ENCODE data around the gene CD226. TPM values are rescaled to one million over a fixed set of nuclear protein-coding genes. Genes with fewer than 3 reads are reported as not detected.

The CD226 gene
- total RNA-seq, 4 donors from 2014 or later = 0.72 to 5.2 (median 1.3) TPM

DNA sequence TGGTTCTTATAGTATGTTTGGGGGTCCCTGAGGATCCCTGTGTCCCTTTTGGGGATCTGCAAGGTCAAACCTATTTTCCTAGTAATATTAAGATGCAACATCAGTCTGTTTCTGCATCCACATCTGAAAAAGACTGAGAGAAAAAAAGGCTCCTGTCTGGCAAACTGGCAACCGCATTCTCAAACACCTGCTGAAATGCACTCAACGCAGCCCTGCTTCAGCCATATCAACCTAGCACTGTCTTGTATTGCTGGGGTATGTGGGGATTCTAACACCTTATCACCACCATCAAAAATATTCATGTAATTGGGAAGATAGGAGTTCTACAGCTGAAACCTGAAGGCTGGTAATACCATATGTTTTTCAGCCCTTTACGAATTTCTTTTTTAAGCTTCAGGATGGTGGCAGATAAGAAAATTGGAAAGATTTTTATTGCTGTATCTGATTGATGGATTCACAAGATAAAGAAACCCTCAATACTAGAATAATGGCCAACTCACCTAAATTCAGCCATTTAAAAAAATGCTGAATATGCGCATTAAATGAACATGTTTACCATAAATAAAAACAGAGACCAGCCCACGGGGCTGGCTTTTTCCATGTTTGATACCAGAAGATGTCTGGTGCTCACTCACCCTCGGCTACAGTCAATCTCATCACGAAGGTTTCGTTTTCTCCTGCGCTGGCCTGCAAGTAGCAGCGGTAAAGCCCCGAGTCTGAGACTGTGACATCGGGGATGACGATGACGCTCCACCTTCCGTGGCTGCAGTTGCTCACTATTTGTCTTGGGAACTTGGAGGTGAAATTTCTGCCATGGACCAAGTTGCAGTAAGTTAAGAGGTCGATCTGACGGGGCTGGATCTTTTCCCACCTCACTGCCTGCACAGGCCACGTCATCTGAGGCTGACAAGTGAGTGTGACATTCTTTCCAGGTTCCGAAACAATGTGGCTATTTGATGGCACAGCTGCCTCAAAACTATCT lies 52.3 kb downstream of the CD226 start:
- H3K27me3 ChIP-seq = no peaks in the 10 kb centered on the region
- H3K9me3 ChIP-seq = no peaks in the 10 kb centered on the region
- no peaks in the 10 kb centered on the region for H3K36me3 ChIP-seq
- H3K4me3 ChIP-seq = no peak overlapping the region
- intact Hi-C loops (cut with DNase I) = no loop called here
- 78 to 86% methylated on average over 19 of the region's 19 CpGs for WGBS, 2 donors
- no peaks in the 10 kb centered on the region for H3K4me1 ChIP-seq
- H3K27ac ChIP-seq = no peak overlapping the region
- no peak for DNase-seq
- no peak for TF ChIP-seq POLR2A (IDR thresholded peaks at IDR 0.05)
- TF ChIP-seq, protein P1, sequence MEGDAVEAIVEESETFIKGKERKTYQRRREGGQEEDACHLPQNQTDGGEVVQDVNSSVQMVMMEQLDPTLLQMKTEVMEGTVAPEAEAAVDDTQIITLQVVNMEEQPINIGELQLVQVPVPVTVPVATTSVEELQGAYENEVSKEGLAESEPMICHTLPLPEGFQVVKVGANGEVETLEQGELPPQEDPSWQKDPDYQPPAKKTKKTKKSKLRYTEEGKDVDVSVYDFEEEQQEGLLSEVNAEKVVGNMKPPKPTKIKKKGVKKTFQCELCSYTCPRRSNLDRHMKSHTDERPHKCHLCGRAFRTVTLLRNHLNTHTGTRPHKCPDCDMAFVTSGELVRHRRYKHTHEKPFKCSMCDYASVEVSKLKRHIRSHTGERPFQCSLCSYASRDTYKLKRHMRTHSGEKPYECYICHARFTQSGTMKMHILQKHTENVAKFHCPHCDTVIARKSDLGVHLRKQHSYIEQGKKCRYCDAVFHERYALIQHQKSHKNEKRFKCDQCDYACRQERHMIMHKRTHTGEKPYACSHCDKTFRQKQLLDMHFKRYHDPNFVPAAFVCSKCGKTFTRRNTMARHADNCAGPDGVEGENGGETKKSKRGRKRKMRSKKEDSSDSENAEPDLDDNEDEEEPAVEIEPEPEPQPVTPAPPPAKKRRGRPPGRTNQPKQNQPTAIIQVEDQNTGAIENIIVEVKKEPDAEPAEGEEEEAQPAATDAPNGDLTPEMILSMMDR (IDR thresholded peaks at IDR 0.05) = no peak

DNA sequence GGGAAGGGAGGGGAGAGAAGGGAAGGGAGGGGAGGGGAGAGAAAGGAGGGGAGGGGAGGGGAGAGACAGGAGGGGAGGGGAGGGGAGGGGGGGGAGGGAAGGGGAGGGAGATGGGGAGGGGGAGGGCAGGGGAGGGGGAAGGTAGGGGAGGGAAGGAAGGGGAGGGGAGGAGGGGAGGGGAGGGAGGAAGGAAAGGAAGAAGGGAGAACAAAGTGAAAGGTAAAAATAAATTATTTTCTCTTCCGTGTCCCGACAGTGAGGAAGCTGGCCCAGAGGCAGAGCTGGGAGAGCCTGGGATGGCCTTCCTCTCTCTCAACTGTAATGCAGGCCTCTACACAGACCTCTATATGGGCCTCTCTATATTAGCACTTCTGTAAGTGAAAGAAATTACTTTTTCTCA lies 53.2 kb downstream of the CD226 start:
- Histone ChIP-seq H3K36me3 (no peaks in the 10 kb centered on the region), H3K27me3 (no peaks in the 10 kb centered on the region), H3K4me1 (no peaks in the 10 kb centered on the region), H3K27ac (no peak overlapping the region), H3K4me3 (no peak overlapping the region), H3K9me3 (no peaks in the 10 kb centered on the region)
- DNase-seq = no peak
- 81 to 88% methylated on average over 2 of the region's 2 CpGs for WGBS, 2 donors
- intact Hi-C loops (cut with DNase I) = no loop called here
- TF ChIP-seq POLR2A (IDR thresholded peaks at IDR 0.05) = no peak
- TF ChIP-seq, protein P1 (IDR thresholded peaks at IDR 0.05) = no peak

DNA sequence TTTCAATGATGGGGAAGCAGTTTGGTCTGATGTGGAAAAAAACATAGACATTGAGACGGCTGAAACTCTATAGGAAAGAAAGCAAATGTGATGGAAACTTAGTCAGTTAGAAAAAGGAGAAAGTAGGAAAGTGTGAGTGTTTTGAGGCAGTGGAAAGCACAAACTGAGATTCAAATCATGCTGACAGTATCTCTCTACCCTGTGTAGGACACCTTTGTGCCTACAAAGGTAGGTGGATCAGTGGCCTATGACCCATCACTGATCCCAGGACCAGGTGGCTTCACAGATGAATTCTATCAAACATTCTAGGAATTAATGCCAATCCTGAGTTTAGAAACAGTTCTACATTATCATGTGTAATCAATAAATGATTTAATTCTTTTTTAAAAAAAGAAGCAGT lies 57.1 kb downstream of the CD226 start:
- H3K4me3 ChIP-seq = no peak overlapping the region
- 81 to 94% methylated on average over 1 of the region's 1 CpG for WGBS, 2 donors
- intact Hi-C loops (cut with DNase I) = no loop called here

DNA sequence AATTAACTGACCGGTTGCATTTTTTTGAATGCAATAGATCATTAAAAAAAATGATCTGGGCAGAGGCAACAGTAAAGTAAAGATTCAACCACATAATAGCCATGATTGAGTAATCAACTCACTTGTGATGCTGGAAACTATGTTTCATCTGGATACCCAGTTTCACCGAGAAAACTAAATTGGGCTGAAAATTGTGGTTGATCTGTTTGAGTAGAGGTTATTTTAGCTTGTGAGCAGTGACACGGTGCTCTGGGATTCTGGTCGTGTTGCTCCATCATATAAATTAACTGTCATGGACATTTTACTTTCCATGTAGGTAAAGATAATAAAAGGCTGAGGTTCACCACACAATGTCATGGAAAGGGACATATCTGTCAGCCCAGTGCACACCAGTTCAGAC lies 58.7 kb downstream of the CD226 start:
- intact Hi-C loops (cut with DNase I) = no loop called here
- 73 to 84% methylated on average over 4 of the region's 4 CpGs for WGBS, 2 donors
- Histone ChIP-seq H3K4me1 (no peaks in the 10 kb centered on the region), H3K27ac (no peak overlapping the region), H3K4me3 (no peak overlapping the region), H3K27me3 (no peaks in the 10 kb centered on the region), H3K9me3 (no peaks in the 10 kb centered on the region), H3K36me3 (no peaks in the 10 kb centered on the region)
- DNase-seq = no peak
- TF ChIP-seq, protein P1 (IDR thresholded peaks at IDR 0.05) = no peak
- no peak for TF ChIP-seq POLR2A (IDR thresholded peaks at IDR 0.05)

More for the DNA sequence above, 57.1 kb downstream of the CD226 start:
- no peaks in the 10 kb centered on the region for H3K4me1 ChIP-seq
- no peak overlapping the region for H3K27ac ChIP-seq
- TF ChIP-seq, protein P1 (IDR thresholded peaks at IDR 0.05) = no peak
- TF ChIP-seq POLR2A (IDR thresholded peaks at IDR 0.05) = no peak
- H3K9me3 ChIP-seq = no peaks in the 10 kb centered on the region
- no peaks in the 10 kb centered on the region for H3K27me3 ChIP-seq
- no peak for DNase-seq
- no peaks in the 10 kb centered on the region for H3K36me3 ChIP-seq

DNA sequence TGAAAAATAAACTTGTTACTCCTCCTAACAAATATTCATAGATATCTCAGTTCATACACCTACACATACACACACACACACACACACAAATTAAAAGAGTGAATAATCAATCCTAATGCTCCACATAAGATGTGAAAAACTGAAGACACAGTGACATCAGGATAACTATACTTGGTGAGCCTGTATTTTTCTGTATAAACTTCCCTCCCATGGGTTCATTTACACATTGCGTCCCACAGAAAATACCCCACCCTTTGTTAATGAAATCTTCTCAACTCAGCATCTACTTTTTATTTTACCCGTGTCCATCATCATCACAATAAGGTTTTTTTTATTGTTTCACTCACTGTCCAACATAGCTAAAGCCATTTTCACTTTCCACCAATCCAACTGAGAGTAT lies 60.4 kb downstream of the CD226 start:
- Histone ChIP-seq H3K4me1 (no peaks in the 10 kb centered on the region), H3K4me3 (no peak overlapping the region), H3K9me3 (no peaks in the 10 kb centered on the region), H3K27ac (no peak overlapping the region), H3K36me3 (no peaks in the 10 kb centered on the region), H3K27me3 (no peaks in the 10 kb centered on the region)
- 76 to 86% methylated on average over 2 of the region's 2 CpGs for WGBS, 2 donors
- TF ChIP-seq, protein P1 (IDR thresholded peaks at IDR 0.05) = no peak
- intact Hi-C loops (cut with DNase I) = no loop called here
- no peak for DNase-seq
